GM18868 (cell line): ENCODE data around the gene KIF13A.
"Not testable (repeated sequence)": the region's sequence is repeated elsewhere in the genome, so short reads cannot be mapped to it uniquely, and the experiment has no call there.

Source experiments
- ATAC-seq: cut with Tn5 transposase; IDR thresholded peaks from one replicate; pipeline ENCODE4 v1.9.1; 2021; ENCODE audit warnings: mild to moderate bottlenecking, moderate library complexity; ENCODE audit not compliant: unreplicated experiment

KIF13A gene

DNA sequence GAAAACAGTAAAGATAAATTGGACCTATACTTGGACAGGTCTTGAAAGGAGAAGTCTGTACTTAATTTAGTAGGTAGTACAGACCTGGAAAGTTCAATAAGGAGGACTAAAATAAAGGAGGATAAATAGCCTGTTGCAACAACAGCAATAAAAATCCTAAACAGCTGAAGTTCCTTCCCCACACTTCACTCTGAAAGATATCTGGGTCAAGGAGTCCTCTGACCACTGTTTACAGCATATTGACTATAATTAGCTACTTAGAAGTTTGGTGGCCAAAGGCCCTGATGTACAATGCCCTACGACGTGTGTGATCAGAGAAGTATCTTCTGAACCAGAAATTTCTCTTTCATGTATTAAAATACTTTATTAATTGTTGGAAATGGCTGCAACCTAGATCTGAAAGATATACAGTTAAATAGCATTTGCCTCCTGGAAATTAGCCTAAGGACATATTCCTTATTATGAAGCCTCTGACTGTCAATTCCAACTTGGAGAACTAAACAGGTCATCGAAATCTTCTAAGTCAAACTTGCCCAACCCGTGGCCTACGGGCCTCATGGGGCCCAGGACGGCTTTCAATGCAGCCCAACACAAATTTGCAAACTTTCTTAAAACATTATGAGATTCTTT lies 82.8 kb downstream of the KIF13A start:
- no peak for ATAC-seq

DNA sequence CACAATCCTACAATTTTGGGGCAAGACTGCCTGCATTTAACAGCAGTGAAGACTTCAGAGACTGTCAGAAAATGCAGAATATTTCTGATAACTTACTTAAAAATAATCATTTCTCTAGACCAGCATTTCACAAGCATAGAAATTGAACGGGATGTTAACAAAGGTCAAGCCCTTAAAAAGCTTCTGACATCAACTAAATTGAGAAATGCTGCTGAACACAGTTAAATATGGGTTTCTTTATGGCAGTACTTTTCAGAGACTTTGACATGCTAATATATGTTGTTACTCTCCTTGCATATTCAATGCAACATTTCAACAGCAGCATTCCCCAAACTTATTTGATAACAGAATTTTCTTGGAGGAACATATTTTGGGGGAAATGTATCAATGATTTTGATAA lies 84.5 kb downstream of the KIF13A start:
- no peak for ATAC-seq

DNA sequence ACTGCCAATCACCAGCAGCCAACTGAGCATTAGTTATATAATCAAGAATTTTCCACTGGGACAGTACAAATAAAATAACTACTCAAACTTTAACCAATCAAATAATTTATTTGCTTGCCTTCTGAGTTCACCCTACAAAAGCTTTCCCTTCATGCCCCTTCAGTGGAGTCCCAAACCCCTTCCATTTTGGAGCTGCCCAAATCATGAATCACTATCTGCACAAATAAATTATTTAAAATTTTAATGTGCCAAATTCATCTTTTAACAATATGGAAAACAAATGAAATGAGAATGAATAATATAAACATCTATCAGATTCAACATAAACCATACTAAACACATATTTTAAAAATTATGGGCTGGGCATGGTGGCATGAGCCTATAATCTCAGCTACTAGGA lies 85.9 kb downstream of the KIF13A start:
- no peak for ATAC-seq

- no peak for ATAC-seq
Observed at GRCh38 chr6:17900011-17900410, 87.4 kb downstream of the KIF13A start.

DNA sequence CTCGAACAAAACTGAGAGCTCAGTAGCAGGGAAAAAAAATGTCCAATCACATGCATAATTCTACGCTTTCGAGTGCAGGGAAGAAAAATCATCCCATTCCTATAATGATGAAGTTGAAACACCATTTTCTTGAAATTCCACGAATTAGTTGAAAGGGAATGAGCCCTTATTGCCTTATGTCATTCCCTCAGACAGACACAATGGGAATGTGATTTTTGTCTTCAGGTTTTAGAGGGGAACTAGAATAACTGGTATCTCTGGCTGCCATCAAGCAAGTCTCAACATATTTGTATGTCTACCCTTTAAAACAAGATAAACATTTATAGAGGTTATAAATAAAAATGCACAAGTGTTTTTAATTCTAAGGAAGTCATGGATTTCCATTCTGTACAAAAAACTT lies 87.9 kb downstream of the KIF13A start:
- ATAC-seq: no peak

GRCh38 chr6:17897681-17898080 lies 89.8 kb downstream of the KIF13A start:
- no peak for ATAC-seq

DNA sequence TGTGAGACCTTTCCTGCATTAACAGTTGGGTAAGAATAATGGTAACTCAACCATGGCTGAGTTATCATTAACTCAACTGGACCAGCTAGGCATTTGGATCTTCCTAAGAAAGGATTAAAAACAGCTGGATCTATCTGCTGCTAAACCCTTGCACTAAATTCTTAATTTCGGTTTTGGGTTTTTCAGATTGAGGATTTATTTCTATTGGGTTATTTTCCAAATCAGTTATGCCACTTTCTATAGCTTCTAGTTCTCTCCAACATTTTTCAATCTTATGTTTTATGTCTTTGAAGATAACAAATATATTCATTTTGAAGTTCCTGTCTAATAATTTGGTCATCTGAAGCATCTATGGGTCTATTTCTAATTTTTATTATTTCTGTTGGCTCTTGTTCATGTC lies 92.5 kb downstream of the KIF13A start:
- ATAC-seq: no peak

- ATAC-seq: no peak
Observed at GRCh38 chr6:17894191-17894590, 93.2 kb downstream of the KIF13A start.

- ATAC-seq: no peak
Observed at GRCh38 chr6:17892097-17892686, 95.2 kb downstream of the KIF13A start.

DNA sequence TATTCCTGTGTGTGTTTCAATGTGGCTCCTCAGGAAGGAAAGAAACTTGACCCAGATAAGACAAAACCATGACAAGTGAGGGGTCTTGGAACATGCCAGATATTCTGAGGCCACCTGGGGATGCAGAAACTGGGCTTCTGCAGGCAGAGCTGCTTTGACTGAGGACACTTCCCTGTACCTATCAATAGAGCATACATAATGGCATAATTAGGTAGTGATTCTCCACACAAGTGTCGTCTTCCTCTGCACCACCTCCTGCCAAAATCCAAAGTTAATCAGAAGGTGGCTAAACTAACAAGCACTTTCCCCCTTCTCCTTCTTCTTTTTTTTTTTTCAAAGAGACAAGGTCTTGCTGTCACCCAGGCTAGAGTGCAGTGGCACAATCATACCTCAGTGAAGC lies 97.1 kb downstream of the KIF13A start:
- ATAC-seq: no peak

DNA sequence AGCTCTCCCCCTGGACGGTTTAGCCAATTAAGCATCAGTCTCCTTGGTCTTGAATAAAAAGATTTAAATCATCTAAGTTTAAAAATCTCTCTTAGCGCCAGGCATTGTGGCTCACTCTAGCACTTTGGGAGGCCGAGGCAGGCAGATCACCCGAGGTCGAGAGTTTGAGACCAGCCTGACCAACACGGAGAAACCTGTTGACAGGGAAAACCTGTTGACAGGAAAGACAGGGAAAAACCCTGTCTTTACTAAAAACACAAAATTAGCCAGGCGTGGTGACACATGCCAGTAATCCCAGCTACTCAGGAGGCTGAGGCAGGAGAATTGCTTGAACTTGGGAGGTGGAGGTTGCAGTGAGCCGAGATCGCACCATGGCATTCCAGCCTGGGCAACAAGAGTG lies 97.7 kb downstream of the KIF13A start:
- ATAC-seq: not testable (repeated sequence)

- ATAC-seq: no peak
Observed at GRCh38 chr6:17886891-17887290, 100.5 kb downstream of the KIF13A start.

- no peak for ATAC-seq
Observed at GRCh38 chr6:17885889-17886576, 101.4 kb downstream of the KIF13A start.

GRCh38 chr6:17884498-17885478 lies 102.6 kb downstream of the KIF13A start:
- peak; percentile 89 for ATAC-seq

GRCh38 chr6:17883665-17884497 lies 103.6 kb downstream of the KIF13A start:
- ATAC-seq: no peak

DNA sequence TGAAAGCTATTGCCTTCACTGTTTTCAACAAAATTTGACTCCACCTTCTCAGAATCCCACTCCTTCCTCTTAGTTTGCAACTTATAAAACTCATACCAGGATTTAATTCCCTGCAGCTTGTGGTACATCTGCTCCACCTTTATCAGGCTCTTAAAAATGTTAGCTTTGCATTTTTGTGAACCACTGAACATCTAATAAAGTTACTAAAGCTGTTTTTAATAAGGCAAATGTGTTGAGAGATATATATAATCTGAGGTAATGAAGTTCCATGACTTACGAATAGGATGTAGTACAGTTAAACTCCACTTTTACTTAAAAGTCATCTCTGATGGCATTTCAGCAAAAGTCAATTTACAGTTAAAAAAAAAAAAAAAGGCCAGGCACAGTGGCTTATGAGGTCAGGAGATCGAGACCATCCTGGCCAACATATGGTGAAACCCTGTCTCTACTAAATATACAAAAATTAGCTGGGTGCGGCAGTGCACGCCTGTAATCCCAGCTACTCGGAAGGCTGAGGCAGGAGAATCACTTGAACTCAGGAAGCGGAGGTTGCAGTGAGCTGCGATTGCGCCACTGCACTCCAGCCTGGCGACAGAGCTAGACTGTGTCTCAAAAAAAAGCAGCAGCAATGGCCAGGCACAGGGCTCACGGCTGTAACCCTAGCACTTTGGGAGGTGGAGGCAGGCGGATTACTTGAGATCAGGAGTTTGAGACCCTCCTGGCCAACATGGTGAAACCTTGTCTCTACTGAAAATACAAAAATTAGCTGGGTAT lies 106.2 kb downstream of the KIF13A start:
- no peak for ATAC-seq

GRCh38 chr6:17879184-17879583 lies 108.3 kb downstream of the KIF13A start:
- ATAC-seq: no peak

- ATAC-seq: no peak
Observed at GRCh38 chr6:17878734-17879133, 108.7 kb downstream of the KIF13A start.

DNA sequence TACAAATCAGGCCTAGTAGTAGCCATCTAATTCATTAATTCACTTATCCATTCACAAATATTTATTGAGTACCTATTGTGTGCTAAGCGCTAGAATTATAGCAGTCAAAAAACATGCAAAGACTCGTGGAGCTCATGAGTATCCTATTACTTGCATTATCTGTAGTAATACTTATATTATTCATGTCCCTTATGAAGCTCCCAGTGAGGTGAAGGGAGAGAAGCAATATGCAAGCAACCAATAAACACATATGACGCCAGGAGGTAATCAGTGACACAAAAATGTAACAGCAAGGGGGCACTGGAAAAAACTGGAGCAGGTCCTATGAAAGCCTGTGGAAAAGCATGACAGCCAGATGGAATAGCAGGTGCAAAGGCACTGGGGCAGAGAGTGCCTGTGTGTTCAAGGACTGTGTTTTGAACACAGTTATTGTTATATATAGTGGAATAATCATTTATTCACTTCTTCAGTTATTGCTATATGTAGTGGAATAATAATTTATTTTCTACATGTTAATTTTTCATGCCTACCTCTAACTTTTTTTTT lies 109.5 kb downstream of the KIF13A start:
- ATAC-seq: no peak
